Right lobe of liver (tissue), 6 donors: ENCODE results near the gene OBSCN. TPM values are rescaled to one million over a fixed set of nuclear protein-coding genes. Genes with fewer than 3 reads are reported as not detected.

Experiments used
- ATAC-seq, 4 donors: fragments of 200-7000 bp; cut with Tn5 transposase; one replicate each; pipeline ENCODE4 v1.9.1; 2020; ENCODE audit warnings: mild to moderate bottlenecking in 4 of 4, moderate library complexity in 4 of 4
- DNase-seq, 3 donors: peaks; one replicate each; pipeline ENCODE4 v3.0.0-alpha.2; 2020
- H3K27ac ChIP-seq, 3 donors: fragments of 200-600 bp; one replicate each; pipeline ENCODE4 v1.8.0; 2022
- H3K27me3 ChIP-seq, 2 donors: fragments of 200-600 bp; one replicate each; pipeline ENCODE4 v1.8.0; 2022
- H3K36me3 ChIP-seq, 4 donors: fragments of 200-600 bp; sonication (generic) in 1 of 4; one replicate each; pipeline versions ENCODE4 v1.5.1 to v1.8.0; 2017 to 2022; ENCODE audit warnings: control low read depth in 1 of 4
- H3K4me1 ChIP-seq, 4 donors: fragments of 200-600 bp; sonication (generic) in 1 of 4; one replicate each; pipeline versions ENCODE4 v1.5.1 to v1.8.0; 2017 to 2022; ENCODE audit warnings: control low read depth in 1 of 4
- H3K4me3 ChIP-seq, 3 donors: fragments of 200-600 bp; one replicate each; pipeline ENCODE4 v1.8.0; 2022
- H3K9me3 ChIP-seq, 4 donors: fragments of 200-600 bp; sonication (generic) in 1 of 4; one replicate each; pipeline versions ENCODE4 v1.5.1 to v1.8.0; 2017 to 2022; ENCODE audit warnings: control low read depth in 1 of 4
- CTCF ChIP-seq, 4 donors: fragments of 200-600 bp in 3 of 4; fragments of 450-650 bp in 1 of 4; IDR thresholded peaks; one replicate each; pipeline versions ENCODE4 v1.5.1 to v1.8.0; 2016 to 2022; ENCODE audit warnings: antibody characterized with exemption in 4 of 4, mild to moderate bottlenecking in 2 of 4
- POLR2A ChIP-seq: fragments of 450-650 bp; IDR thresholded peaks from one replicate; pipeline ENCODE4 v1.6.1; 2017; ENCODE audit warnings: antibody characterized with exemption, mild to moderate bottlenecking
- WGBS: methylation state at CpG from one replicate; pipeline ENCODE4 v1.1.6; 2018; ENCODE audit warnings: low coverage, low lambda C conversion rate; ENCODE audit not compliant: insufficient coverage; ENCODE audit errors: missing lambda C conversion rate; 5-methylcytosine and 5-hydroxymethylcytosine counted together
- intact Hi-C, 2 donors: fragments of 100-400 bp; cut with DNase I; formaldehyde crosslinking; loops; one replicate each; pipeline versions ENCODE4 v1.11.2 to v1.14.1; 2022
- total RNA-seq, 6 experiments: library from RNA; depleted of rRNA in 2 of 6; stranded (reverse); fragments of >200 nt in 2 of 6; fragmentation: NEBNext Ultra II Directional in 3 of 6; extraction: Animal tissue kit (Norgen Biotek cat#: 25700) in 3 of 6; gene quantifications; one replicate each; pipeline versions ENCODE4 v1.1.0 to v1.2.4, GENCODE V29; 2016 to 2023
- donor health status: DM: no; HTN: yes; CAD: no.
- donor health status: DM: no; HTN: no; CAD: no.
- donor health status: DM: no; HTN: no; CAD: no.
- donor health status: DM: no; HTN: yes; CAD: no.
- donor health status: DM: no; HTN: yes; CAD: no.

OBSCN gene
- total RNA-seq, 6 experiments from 2014 or later = 0.43 to 3.5 (median 2.0) TPM

- intact Hi-C loops = no loop called here
- H3K9me3 ChIP-seq = no peaks in the 10 kb centered on the region
- no peaks in the 10 kb centered on the region for H3K36me3 ChIP-seq
- no peak overlapping the region for H3K27ac ChIP-seq
- 85% methylated on average over 16 of the region's 32 CpGs for WGBS
- peak in 2 of 3 donors; percentile 19 to 39 for DNase-seq
- H3K27me3 ChIP-seq = no peaks in the 10 kb centered on the region
- no peak overlapping the region for H3K4me3 ChIP-seq
- no peak for ATAC-seq
- TF ChIP-seq POLR2A = no peak
- no peak for TF ChIP-seq CTCF (IDR thresholded peaks at IDR 0.05)
- H3K4me1 ChIP-seq = no peaks in the 10 kb centered on the region
These were observed 79.9 kb downstream of the OBSCN start for GRCh38 chr1:228287541-228288425.

GRCh38 chr1:228288536-228289238, 80.8 kb downstream of the OBSCN start:
- Histone ChIP-seq H3K4me1 (no peaks in the 10 kb centered on the region), H3K4me3 (no peak overlapping the region), H3K36me3 (no peaks in the 10 kb centered on the region), H3K27ac (no peak overlapping the region), H3K9me3 (no peaks in the 10 kb centered on the region), H3K27me3 (no peaks in the 10 kb centered on the region)
- intact Hi-C loops = no loop called here
- no peak for ATAC-seq
- WGBS = 59% methylated on average over 8 of the region's 18 CpGs
- peak in 1 of 3 donors; percentile 12 for DNase-seq
- TF ChIP-seq POLR2A = no peak

- no CpG with 5 or more reads among the region's 12 CpGs for WGBS
- TF ChIP-seq POLR2A (no peak), CTCF (IDR thresholded peaks at IDR 0.05) (no peak)
- intact Hi-C loops = no loop called here
- DNase-seq (peak in 2 of 3 donors; percentile 3 to 43), ATAC-seq (no peak)
- H3K36me3 ChIP-seq = no peaks in the 10 kb centered on the region
- no peak overlapping the region for H3K27ac ChIP-seq
- no peaks in the 10 kb centered on the region for H3K4me1 ChIP-seq
- H3K27me3 ChIP-seq = no peaks in the 10 kb centered on the region
- no peaks in the 10 kb centered on the region for H3K9me3 ChIP-seq
- H3K4me3 ChIP-seq = no peak overlapping the region
These were observed 81.5 kb downstream of the OBSCN start for GRCh38 chr1:228289239-228289849.

- intact Hi-C loops = no loop called here
- Histone ChIP-seq H3K9me3 (no peaks in the 10 kb centered on the region), H3K27ac (no peak overlapping the region), H3K4me3 (no peak overlapping the region), H3K27me3 (no peaks in the 10 kb centered on the region), H3K4me1 (no peaks in the 10 kb centered on the region), H3K36me3 (no peaks in the 10 kb centered on the region)
- DNase-seq (peak in 2 of 3 donors; percentile 9 to 46), ATAC-seq (no peak)
- TF ChIP-seq CTCF (IDR thresholded peaks at IDR 0.05) (no peak), POLR2A (no peak)
- 73% methylated on average over 5 of the region's 22 CpGs for WGBS
These were observed 82.4 kb downstream of the OBSCN start for GRCh38 chr1:228289996-228290881.
